GM21360 (cell line): ENCODE data around the gene DENND1B.
"Not testable (repeated sequence)": the region's sequence is repeated elsewhere in the genome, so short reads cannot be mapped to it uniquely, and the experiment has no call there.

Experiments used
- ATAC-seq: cut with Tn5 transposase; IDR thresholded peaks from one replicate; pipeline ENCODE4 v1.9.1; 2021; ENCODE audit warnings: mild to moderate bottlenecking, moderate library complexity; ENCODE audit not compliant: unreplicated experiment

Gene DENND1B

GRCh38 chr1:197745911-197746310, 29.4 kb downstream of the DENND1B start:
- ATAC-seq = no peak

- ATAC-seq = no peak
Observed at GRCh38 chr1:197744979-197745378, 30.3 kb downstream of the DENND1B start.

- no peak for ATAC-seq
Observed at GRCh38 chr1:197743578-197743977, 31.7 kb downstream of the DENND1B start.

GRCh38 chr1:197740992-197741391, 34.3 kb downstream of the DENND1B start:
- no peak for ATAC-seq

- no peak for ATAC-seq
Observed at GRCh38 chr1:197738927-197739326, 36.4 kb downstream of the DENND1B start.

GRCh38 chr1:197737916-197738315, 37.4 kb downstream of the DENND1B start:
- ATAC-seq = no peak

GRCh38 chr1:197736685-197737084, 38.6 kb downstream of the DENND1B start:
- no peak for ATAC-seq

GRCh38 chr1:197735461-197735860, 39.8 kb downstream of the DENND1B start:
- no peak for ATAC-seq

- ATAC-seq = no peak
Observed at GRCh38 chr1:197733324-197733723, 42.0 kb downstream of the DENND1B start.

- no peak for ATAC-seq
Observed at GRCh38 chr1:197732187-197732586, 43.1 kb downstream of the DENND1B start.

- no peak for ATAC-seq
Observed at GRCh38 chr1:197731449-197731848, 43.8 kb downstream of the DENND1B start.

GRCh38 chr1:197725976-197726375, 49.3 kb downstream of the DENND1B start:
- ATAC-seq = no peak

GRCh38 chr1:197725044-197725443, 50.2 kb downstream of the DENND1B start:
- ATAC-seq = no peak

GRCh38 chr1:197715806-197716205, 59.5 kb downstream of the DENND1B start:
- ATAC-seq = no peak

- no peak for ATAC-seq
Observed at GRCh38 chr1:197706601-197707000, 68.7 kb downstream of the DENND1B start.

GRCh38 chr1:197705941-197706340, 69.3 kb downstream of the DENND1B start:
- ATAC-seq = no peak

- ATAC-seq = not testable (repeated sequence)
Observed at GRCh38 chr1:197700688-197701087, 74.6 kb downstream of the DENND1B start.

GRCh38 chr1:197696372-197696771, 78.9 kb downstream of the DENND1B start:
- no peak for ATAC-seq

- ATAC-seq = no peak
Observed at GRCh38 chr1:197695961-197696360, 79.3 kb downstream of the DENND1B start.

- ATAC-seq = peak; percentile 51
Observed at GRCh38 chr1:197692965-197693364, 82.3 kb downstream of the DENND1B start.

GRCh38 chr1:197691816-197692215, 83.5 kb downstream of the DENND1B start:
- no peak for ATAC-seq

GRCh38 chr1:197690074-197690473, 85.2 kb downstream of the DENND1B start:
- ATAC-seq = no peak

- ATAC-seq = no peak
Observed at GRCh38 chr1:197688233-197688632, 87.0 kb downstream of the DENND1B start.
